ENCODE results near the gene C3orf18.

GRCh38 chr3:50537421-50538129, 30.0 kb downstream of the C3orf18 start:
- TF ChIP-seq GATA3 (IDR thresholded peaks at IDR 0.05; ENCODE audit: low read depth, low read length) (no peak), GATA2 (IDR thresholded peaks at IDR 0.05; ENCODE audit: low read depth, low read length) (no peak)
